Measurements from ENCODE around the gene ADCY10. TPM values are rescaled to one million over a fixed set of nuclear protein-coding genes. Genes with fewer than 3 reads are reported as not detected.
A peak's percentile ranks its signal among the peaks of the same experiment; 100 is the strongest.

Gene ADCY10
- total and polyA plus RNA-seq, 9 of the 15 experiments (the other 6 are each of a cell fraction or from before 2014, with no cell fraction given) = 0.08 to 0.86 (median 0.22) TPM

DNA sequence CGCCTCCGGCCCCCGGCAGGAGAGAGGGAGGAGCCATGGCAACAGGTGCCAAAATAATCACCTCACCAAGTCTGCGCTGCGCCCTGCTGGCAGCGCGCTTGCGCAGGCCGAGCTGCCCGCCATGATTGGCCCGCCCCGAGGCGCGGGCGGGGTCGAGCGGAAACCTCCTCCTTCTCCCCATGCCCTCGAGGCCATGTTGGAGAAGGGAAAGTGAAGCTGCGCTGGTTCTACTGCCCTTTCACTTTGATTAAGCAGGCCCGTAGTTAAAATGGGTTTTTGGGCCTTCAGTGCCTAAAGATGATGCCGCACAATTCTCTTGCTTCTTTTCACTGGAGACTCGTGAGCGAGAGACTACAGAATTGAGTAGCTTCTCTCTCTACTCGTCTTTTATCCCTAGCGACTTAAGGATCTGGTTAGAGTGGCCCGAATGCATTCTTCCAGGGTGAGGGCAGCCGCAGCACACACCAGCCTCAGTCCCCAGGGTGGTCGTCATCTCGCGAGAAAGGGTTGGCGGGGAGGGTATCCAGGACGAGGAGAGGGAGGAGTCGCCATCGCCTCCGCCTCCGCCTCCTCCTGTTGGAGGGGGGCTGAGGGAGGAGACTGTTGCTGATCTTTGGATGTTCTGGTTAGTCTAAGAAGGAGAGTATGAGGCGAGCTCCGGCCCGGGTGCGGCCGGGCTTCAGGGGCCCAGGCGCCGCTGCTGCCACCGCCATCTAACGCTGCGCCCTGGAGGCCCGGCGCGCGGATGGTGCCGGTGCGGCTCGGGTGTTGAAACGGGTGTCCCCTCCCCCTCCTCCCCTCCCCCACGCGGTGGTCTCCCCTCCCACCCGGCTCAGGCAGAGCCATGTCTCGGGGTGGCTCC, 22.4 kb upstream of the ADCY10 start, which contains the start of gene DCAF6 (continued):
- peak; percentile 43 for TF ChIP-seq HNRNPLL (IDR thresholded peaks at IDR 0.05; ENCODE audit: low read depth, low read length, poor library complexity, severe bottlenecking)
- no peak for TF ChIP-seq SNIP1 (IDR thresholded peaks at IDR 0.05; ENCODE audit: low read depth)
- no peak for TF ChIP-seq ILK (tag; IDR thresholded peaks at IDR 0.05; ENCODE audit: borderline replicate concordance, low read depth)
- TF ChIP-seq, protein P1, sequence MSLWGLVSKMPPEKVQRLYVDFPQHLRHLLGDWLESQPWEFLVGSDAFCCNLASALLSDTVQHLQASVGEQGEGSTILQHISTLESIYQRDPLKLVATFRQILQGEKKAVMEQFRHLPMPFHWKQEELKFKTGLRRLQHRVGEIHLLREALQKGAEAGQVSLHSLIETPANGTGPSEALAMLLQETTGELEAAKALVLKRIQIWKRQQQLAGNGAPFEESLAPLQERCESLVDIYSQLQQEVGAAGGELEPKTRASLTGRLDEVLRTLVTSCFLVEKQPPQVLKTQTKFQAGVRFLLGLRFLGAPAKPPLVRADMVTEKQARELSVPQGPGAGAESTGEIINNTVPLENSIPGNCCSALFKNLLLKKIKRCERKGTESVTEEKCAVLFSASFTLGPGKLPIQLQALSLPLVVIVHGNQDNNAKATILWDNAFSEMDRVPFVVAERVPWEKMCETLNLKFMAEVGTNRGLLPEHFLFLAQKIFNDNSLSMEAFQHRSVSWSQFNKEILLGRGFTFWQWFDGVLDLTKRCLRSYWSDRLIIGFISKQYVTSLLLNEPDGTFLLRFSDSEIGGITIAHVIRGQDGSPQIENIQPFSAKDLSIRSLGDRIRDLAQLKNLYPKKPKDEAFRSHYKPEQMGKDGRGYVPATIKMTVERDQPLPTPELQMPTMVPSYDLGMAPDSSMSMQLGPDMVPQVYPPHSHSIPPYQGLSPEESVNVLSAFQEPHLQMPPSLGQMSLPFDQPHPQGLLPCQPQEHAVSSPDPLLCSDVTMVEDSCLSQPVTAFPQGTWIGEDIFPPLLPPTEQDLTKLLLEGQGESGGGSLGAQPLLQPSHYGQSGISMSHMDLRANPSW (CRISPR knock-in tag; IDR thresholded peaks at IDR 0.05) = no peak
- peak; percentile 27 for TF ChIP-seq EP300 (IDR thresholded peaks at IDR 0.05; ENCODE audit: low read length)
- TF ChIP-seq CREBBP (IDR thresholded peaks at IDR 0.05; ENCODE audit: low read depth, low read length) = no peak
- TF ChIP-seq CEBPG (CRISPR knock-in tag; IDR thresholded peaks at IDR 0.05) = no peak
- no peak for TF ChIP-seq CEBPG (tag; conservative IDR thresholded peaks at IDR 0.05 in 1 of 2, IDR thresholded peaks at IDR 0.05 in 1 of 2)
- TF ChIP-seq, protein P2, sequence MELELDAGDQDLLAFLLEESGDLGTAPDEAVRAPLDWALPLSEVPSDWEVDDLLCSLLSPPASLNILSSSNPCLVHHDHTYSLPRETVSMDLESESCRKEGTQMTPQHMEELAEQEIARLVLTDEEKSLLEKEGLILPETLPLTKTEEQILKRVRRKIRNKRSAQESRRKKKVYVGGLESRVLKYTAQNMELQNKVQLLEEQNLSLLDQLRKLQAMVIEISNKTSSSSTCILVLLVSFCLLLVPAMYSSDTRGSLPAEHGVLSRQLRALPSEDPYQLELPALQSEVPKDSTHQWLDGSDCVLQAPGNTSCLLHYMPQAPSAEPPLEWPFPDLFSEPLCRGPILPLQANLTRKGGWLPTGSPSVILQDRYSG (tag; conservative IDR thresholded peaks at IDR 0.05; ENCODE audit: low read depth) = no peak
- TF ChIP-seq, protein P3, sequence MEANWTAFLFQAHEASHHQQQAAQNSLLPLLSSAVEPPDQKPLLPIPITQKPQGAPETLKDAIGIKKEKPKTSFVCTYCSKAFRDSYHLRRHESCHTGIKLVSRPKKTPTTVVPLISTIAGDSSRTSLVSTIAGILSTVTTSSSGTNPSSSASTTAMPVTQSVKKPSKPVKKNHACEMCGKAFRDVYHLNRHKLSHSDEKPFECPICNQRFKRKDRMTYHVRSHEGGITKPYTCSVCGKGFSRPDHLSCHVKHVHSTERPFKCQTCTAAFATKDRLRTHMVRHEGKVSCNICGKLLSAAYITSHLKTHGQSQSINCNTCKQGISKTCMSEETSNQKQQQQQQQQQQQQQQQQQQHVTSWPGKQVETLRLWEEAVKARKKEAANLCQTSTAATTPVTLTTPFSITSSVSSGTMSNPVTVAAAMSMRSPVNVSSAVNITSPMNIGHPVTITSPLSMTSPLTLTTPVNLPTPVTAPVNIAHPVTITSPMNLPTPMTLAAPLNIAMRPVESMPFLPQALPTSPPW (CRISPR knock-in tag; IDR thresholded peaks at IDR 0.05) = peak; percentile 95
- TF ChIP-seq NFIX (CRISPR knock-in tag; IDR thresholded peaks at IDR 0.05; ENCODE audit: low read depth) = no peak; the same call in 1 of the 2 replicates
- TF ChIP-seq HMG20B (CRISPR knock-in tag; IDR thresholded peaks at IDR 0.05) = no peak
- no peak for TF ChIP-seq ILF3 (IDR thresholded peaks at IDR 0.05; ENCODE audit: borderline replicate concordance)
- TF ChIP-seq, protein P4, sequence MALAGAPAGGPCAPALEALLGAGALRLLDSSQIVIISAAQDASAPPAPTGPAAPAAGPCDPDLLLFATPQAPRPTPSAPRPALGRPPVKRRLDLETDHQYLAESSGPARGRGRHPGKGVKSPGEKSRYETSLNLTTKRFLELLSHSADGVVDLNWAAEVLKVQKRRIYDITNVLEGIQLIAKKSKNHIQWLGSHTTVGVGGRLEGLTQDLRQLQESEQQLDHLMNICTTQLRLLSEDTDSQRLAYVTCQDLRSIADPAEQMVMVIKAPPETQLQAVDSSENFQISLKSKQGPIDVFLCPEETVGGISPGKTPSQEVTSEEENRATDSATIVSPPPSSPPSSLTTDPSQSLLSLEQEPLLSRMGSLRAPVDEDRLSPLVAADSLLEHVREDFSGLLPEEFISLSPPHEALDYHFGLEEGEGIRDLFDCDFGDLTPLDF (CRISPR knock-in tag; IDR thresholded peaks at IDR 0.05) = peak; percentile 87
- TF ChIP-seq, protein P5, sequence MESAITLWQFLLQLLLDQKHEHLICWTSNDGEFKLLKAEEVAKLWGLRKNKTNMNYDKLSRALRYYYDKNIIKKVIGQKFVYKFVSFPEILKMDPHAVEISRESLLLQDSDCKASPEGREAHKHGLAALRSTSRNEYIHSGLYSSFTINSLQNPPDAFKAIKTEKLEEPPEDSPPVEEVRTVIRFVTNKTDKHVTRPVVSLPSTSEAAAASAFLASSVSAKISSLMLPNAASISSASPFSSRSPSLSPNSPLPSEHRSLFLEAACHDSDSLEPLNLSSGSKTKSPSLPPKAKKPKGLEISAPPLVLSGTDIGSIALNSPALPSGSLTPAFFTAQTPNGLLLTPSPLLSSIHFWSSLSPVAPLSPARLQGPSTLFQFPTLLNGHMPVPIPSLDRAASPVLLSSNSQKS (CRISPR knock-in tag; IDR thresholded peaks at IDR 0.05) = no peak
- TF ChIP-seq ZNF57 (CRISPR knock-in tag; IDR thresholded peaks at IDR 0.05) = no peak
- TF ChIP-seq SMARCE1 (IDR thresholded peaks at IDR 0.05) = no peak; the same call in 1 of the 2 replicates
- peak; percentile 92 for TF ChIP-seq NR2C1 (IDR thresholded peaks at IDR 0.05)
- peak; percentile 94 for TF ChIP-seq NR2C1 (tag; IDR thresholded peaks at IDR 0.05)
- no peak for TF ChIP-seq ZNF124 (CRISPR knock-in tag; IDR thresholded peaks at IDR 0.05)
- TF ChIP-seq KAT8 (IDR thresholded peaks at IDR 0.05; ENCODE audit: low read depth) = no peak
